Activated CD4-positive, alpha-beta memory T cell treated with anti-CD3 and anti-CD28 coated beads, Interleukin-2, amount 10 ng/mL, durations not matched to agents 7 days and 5 days (primary cell): ENCODE data around the gene WWC2. TPM values are rescaled to one million over a fixed set of nuclear protein-coding genes. Genes with fewer than 3 reads are reported as not detected.

Source experiments
- CTCF ChIA-PET: fragments of 350-600 bp; sonication (Branson Sonifier 250); formaldehyde crosslinking; loops from one replicate; lab custom pipeline; 2021; ENCODE audit warnings: antibody characterized with exemption, inconsistent platforms; lab: Charles Lee
- POLR2A ChIA-PET: fragments of 350-600 bp; sonication (Branson Sonifier 250); formaldehyde crosslinking; loops from one replicate; lab custom pipeline; 2021; ENCODE audit warnings: antibody characterized with exemption; lab: Charles Lee
- DNase-seq: peaks from one replicate; pipeline ENCODE4 v3.0.0-alpha.2; 2020
- H3K27ac Mint-ChIP-seq: one replicate; pipeline ENCODE4 v1.8.0; 2021; ENCODE audit warnings: mild to moderate bottlenecking, mixed read lengths
- H3K27me3 Mint-ChIP-seq: one replicate; pipeline ENCODE4 v1.8.0; 2021; ENCODE audit warnings: mixed read lengths
- H3K36me3 Mint-ChIP-seq: one replicate; pipeline ENCODE4 v1.8.0; 2021; ENCODE audit warnings: low read depth, mixed read lengths
- H3K4me1 Mint-ChIP-seq: one replicate; pipeline ENCODE4 v1.8.0; 2021; ENCODE audit warnings: mixed read lengths
- H3K4me3 Mint-ChIP-seq: one replicate; pipeline ENCODE4 v1.8.0; 2021; ENCODE audit warnings: mild to moderate bottlenecking, mixed read lengths
- H3K9me3 Mint-ChIP-seq: one replicate; pipeline ENCODE4 v1.8.0; 2021; ENCODE audit warnings: mixed read lengths
- total RNA-seq, 2 experiments: library from RNA; stranded (reverse); gene quantifications; one replicate each; pipeline ENCODE4 v1.2.3, GENCODE V29; 2021

Gene WWC2
- total RNA-seq, 2 experiments from 2014 or later = 0.23 to 0.28 TPM

DNA sequence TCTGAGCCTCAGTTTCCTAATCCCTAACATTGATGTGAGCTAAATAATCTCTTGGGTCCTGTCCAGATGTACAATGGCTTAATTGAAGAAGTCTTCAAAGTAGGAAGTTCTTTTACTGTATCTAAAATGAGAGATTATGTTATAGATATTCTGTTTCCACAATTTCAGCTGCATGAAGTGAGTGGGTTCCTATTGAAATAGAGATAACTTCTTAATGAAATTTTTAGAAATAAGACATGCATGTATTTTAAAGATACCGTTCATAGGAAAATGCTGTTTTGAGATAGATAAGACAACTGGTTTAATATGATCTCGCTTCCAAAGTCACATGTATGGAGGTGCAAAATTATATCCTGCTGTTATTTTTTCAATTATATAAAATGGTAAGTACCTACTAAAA lies 149.1 kb downstream of the WWC2 start:
- H3K9me3 Mint-ChIP-seq = no peaks in the 10 kb centered on the region
- POLR2A ChIA-PET = no interaction called here

DNA sequence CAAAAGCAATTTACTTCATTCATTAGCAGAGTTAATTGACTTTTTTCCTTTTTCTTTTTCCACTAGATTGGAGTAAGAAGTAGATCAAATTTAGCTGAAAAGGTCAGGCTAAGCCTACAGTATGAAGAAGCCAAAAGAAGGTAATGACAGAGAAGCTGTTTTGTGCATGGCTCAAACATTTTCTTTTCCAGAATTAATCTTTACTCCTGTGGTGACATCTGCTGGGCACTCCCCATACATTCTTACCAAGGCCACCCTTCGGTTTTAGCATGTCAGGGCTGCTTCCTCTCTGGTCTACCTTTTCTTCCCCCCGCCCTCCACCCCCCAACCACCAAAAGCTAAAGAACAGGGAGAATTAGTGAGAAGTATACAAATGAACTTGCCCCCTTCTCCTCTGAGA lies 150.8 kb downstream of the WWC2 start:
- POLR2A ChIA-PET = no interaction called here
- DNase-seq = no peak
- Mint-ChIP-seq H3K36me3 (no peaks in the 10 kb centered on the region), H3K27ac (no peak overlapping the region), H3K4me1 (no peaks in the 10 kb centered on the region), H3K9me3 (no peaks in the 10 kb centered on the region), H3K27me3 (no peaks in the 10 kb centered on the region), H3K4me3 (no peak overlapping the region)
- CTCF ChIA-PET = interaction anchor here (1.1 to 5.6 kb wide), 9 partner anchors 10 to 312 kb away, joined by 3 to 45 read pairs (median 5); partner anchors contain the start of gene WWC2

More for the DNA sequence above, 149.1 kb downstream of the WWC2 start:
- no peaks in the 10 kb centered on the region for H3K27me3 Mint-ChIP-seq
- H3K27ac Mint-ChIP-seq = no peak overlapping the region
- CTCF ChIA-PET = interaction anchor here (1.0 to 5.6 kb wide), 3 partner anchors 8 to 310 kb away, joined by 3 to 45 read pairs (median 4); no protein-coding TSS in a partner anchor
- DNase-seq = no peak
- H3K4me3 Mint-ChIP-seq = no peak overlapping the region
- H3K36me3 Mint-ChIP-seq = no peaks in the 10 kb centered on the region
- H3K4me1 Mint-ChIP-seq = no peaks in the 10 kb centered on the region

DNA sequence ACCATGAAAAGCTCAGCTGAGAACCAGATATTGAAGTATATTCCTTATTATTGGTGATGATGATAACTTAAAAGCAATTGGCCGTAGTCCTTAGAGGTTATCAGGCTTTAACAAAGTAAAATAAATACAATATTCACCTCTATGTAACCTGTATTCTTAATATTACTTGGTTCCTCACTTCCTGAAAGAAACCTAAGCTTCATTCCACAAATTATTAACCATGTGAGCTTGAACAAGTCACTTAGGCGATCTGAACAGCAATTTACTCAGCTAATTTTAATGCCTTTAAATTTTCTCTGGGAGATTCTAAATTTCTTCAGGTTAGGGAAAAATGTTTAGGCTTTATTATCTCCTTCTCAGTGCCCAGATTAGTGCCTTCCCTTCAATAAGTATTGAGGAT lies 151.8 kb downstream of the WWC2 start:
- H3K36me3 Mint-ChIP-seq = no peaks in the 10 kb centered on the region
- H3K9me3 Mint-ChIP-seq = no peaks in the 10 kb centered on the region
- no peak for DNase-seq
- ChIA-PET POLR2A (no interaction called here), CTCF (interaction anchor here (1.4 to 5.6 kb wide), 5 partner anchors 12 to 313 kb away, joined by 4 to 45 read pairs (median 13); partner anchors contain the start of gene WWC2)
- no peaks in the 10 kb centered on the region for H3K4me1 Mint-ChIP-seq
- no peak overlapping the region for H3K4me3 Mint-ChIP-seq
- H3K27me3 Mint-ChIP-seq = no peaks in the 10 kb centered on the region
- no peak overlapping the region for H3K27ac Mint-ChIP-seq

DNA sequence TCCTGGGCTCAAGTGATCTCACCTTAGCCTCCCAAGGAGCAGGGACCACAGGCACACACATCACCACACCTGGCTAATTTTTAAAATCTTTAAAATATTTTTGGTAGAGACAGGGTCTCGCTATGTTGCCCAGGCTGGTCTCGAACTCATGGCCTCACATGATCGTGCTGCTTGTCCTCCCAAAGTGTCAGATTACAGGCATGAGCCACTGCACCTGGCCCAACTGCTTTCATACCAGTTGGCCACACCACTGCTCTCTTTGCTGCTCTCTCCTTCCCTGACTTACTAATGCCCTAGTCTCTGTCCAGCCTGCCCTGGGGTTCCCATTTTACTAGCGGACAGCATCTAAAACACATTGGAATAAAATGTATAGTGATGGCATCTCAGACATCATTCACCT lies 153.9 kb downstream of the WWC2 start:
- H3K27me3 Mint-ChIP-seq = no peaks in the 10 kb centered on the region
- no peaks in the 10 kb centered on the region for H3K9me3 Mint-ChIP-seq
- H3K36me3 Mint-ChIP-seq = no peaks in the 10 kb centered on the region
- ChIA-PET POLR2A (no interaction called here), CTCF (interaction anchor here (2.9 to 5.6 kb wide), 3 partner anchors 9 to 315 kb away, joined by 13 to 45 read pairs (median 22); no protein-coding TSS in a partner anchor)
- DNase-seq = no peak
- H3K4me3 Mint-ChIP-seq = no peak overlapping the region
- H3K27ac Mint-ChIP-seq = no peak overlapping the region
- no peaks in the 10 kb centered on the region for H3K4me1 Mint-ChIP-seq

DNA sequence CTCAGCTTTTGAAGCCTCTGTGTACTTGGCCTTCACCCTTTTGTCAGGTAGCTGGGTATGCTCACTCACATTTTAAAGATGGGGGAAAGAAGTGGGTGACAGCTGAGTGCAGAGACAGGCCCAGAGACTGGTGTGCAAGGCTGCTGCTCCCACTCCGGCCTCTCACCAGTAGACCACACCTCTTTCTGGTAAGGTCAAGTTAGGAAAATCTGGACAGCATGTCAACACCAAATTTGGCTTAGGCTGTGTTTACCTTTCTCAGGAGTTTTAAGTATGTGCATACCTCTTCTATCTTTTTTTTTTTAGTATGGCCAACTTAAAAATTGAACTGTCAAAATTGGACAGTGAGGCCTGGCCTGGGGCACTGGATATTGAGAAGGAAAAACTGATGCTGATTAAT lies 154.4 kb downstream of the WWC2 start:
- Mint-ChIP-seq H3K4me1 (no peaks in the 10 kb centered on the region), H3K27me3 (no peaks in the 10 kb centered on the region), H3K27ac (no peak overlapping the region), H3K36me3 (no peaks in the 10 kb centered on the region), H3K4me3 (no peak overlapping the region), H3K9me3 (no peaks in the 10 kb centered on the region)
- CTCF ChIA-PET = interaction anchor here (1.5 kb wide), 1 partner anchor 9 kb away, joined by 4 read pairs; no protein-coding TSS in a partner anchor
- DNase-seq = no peak
- POLR2A ChIA-PET = interaction anchor here (0.7 kb wide), 1 partner anchor 9 kb away, joined by 4 read pairs; no protein-coding TSS in a partner anchor

DNA sequence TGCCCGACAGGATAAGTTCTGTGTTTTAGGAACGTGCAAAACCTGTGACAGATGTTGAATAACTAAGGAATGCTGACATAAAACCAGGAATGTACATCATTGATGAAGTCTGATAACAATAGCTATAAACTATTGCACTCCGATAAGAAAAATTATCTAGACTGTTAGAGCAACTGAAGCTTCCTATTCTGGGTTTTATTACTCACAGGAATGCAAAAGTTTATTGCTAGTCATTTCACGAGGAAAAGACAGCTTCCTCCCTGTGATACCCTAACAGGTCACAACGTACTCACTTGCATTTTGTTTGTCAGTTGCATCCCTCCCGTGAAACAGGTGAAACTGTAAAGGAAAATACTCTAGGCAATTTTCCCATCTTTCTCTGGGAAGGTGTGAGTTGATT lies 155.1 kb downstream of the WWC2 start:
- CTCF ChIA-PET = interaction anchor here (0.9 to 1.5 kb wide), 2 partner anchors 8 to 328 kb away, joined by 3 to 4 read pairs; no protein-coding TSS in a partner anchor
- no peaks in the 10 kb centered on the region for H3K27me3 Mint-ChIP-seq
- no peaks in the 10 kb centered on the region for H3K9me3 Mint-ChIP-seq
- POLR2A ChIA-PET = no interaction called here
- no peaks in the 10 kb centered on the region for H3K36me3 Mint-ChIP-seq
- no peak overlapping the region for H3K27ac Mint-ChIP-seq
- H3K4me3 Mint-ChIP-seq = no peak overlapping the region
- no peak for DNase-seq
- no peaks in the 10 kb centered on the region for H3K4me1 Mint-ChIP-seq

DNA sequence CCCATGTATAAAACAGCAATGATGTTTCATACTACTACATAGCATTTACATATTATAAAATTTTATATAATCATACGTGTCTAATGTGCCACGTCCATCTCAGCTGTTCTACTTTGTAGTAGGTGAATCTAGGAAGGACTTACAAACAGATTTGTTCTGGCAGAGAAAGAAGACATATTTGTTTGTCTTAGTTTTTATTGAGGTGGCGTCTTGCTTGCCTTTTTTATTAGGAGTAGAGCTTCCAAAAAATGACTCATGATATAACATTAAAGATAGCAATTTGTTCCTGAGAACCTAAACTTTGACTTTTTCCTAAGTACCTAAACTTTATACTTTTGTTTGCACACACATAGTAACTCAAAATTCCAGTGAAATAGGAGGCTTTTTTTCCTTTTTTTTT lies 156.4 kb downstream of the WWC2 start:
- Mint-ChIP-seq H3K4me3 (no peak overlapping the region), H3K36me3 (no peaks in the 10 kb centered on the region), H3K27ac (no peak overlapping the region), H3K9me3 (no peaks in the 10 kb centered on the region), H3K27me3 (peaks cover 2% of the 10 kb centered on the region), H3K4me1 (no peaks in the 10 kb centered on the region)
- no peak for DNase-seq
- POLR2A ChIA-PET = no interaction called here
- CTCF ChIA-PET = interaction anchor here (0.7 to 3.3 kb wide), 9 partner anchors 18 to 318 kb away, joined by 3 to 33 read pairs (median 3); partner anchors contain the start of gene WWC2

DNA sequence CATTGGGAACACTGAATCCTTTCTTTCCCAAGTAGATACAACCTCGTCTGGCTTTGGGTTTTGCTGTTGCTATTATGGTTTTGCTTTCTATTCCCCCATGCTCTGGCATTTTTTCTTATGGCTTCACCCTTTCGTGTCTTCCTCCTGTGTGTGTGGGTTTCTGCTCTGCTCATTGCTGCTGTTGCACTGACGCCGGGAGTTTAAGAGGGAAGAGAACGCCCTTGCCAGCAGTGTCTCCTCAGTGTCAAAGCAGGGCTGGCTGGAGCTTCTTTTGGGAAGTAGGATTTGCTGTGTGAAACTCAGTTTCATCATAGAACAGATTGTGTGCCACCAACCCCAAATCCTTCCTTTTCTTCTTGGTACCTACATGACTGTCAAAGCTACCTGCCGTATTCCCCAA lies 157.3 kb downstream of the WWC2 start:
- DNase-seq = no peak
- Mint-ChIP-seq H3K36me3 (no peaks in the 10 kb centered on the region), H3K4me1 (no peaks in the 10 kb centered on the region), H3K9me3 (no peaks in the 10 kb centered on the region), H3K27me3 (peaks cover 2% of the 10 kb centered on the region), H3K27ac (no peak overlapping the region), H3K4me3 (no peak overlapping the region)
- ChIA-PET POLR2A (no interaction called here), CTCF (interaction anchor here (0.7 to 5.0 kb wide), 11 partner anchors 8 to 318 kb away, joined by 3 to 38 read pairs (median 3); partner anchors contain the start of gene WWC2)

DNA sequence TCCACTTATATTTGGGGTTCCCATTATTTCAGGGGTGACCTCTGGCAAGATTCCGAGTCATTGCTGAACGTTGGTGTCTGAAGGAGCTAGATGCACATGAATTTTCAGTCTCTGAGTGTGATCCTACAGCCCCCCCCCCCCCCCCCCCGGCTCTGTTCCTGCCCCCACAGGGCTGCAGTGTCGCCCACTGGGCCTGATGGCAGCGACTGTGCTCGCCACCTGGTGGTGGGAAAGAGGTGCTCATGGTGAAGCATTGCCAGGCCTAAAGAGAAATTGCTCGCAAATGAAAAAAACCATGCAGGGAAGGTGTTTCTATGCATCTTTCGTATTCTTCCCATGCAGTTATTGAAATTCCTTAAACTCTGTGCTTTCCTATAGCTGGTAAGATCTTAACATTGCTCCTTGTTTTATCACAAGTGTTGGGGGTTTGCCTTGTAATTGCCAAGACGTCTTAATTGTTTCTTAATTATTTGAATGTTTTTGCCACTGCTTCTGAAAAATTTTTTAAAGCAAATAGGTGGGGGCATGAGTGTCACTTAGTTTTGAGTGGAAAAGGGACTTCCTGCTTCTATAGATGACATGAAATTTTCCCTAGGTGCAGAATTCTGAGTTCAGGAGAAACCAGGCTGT lies 157.8 kb downstream of the WWC2 start:
- ChIA-PET POLR2A (no interaction called here), CTCF (interaction anchor here (0.7 to 5.0 kb wide), 10 partner anchors 9 to 319 kb away, joined by 3 to 38 read pairs (median 4); partner anchors contain the start of gene WWC2)
- peaks cover 2% of the 10 kb centered on the region for H3K27me3 Mint-ChIP-seq
- no peaks in the 10 kb centered on the region for H3K36me3 Mint-ChIP-seq
- peak; percentile 32 for DNase-seq
- H3K9me3 Mint-ChIP-seq = no peaks in the 10 kb centered on the region
- no peak overlapping the region for H3K4me3 Mint-ChIP-seq
- H3K4me1 Mint-ChIP-seq = no peaks in the 10 kb centered on the region
- no peak overlapping the region for H3K27ac Mint-ChIP-seq

DNA sequence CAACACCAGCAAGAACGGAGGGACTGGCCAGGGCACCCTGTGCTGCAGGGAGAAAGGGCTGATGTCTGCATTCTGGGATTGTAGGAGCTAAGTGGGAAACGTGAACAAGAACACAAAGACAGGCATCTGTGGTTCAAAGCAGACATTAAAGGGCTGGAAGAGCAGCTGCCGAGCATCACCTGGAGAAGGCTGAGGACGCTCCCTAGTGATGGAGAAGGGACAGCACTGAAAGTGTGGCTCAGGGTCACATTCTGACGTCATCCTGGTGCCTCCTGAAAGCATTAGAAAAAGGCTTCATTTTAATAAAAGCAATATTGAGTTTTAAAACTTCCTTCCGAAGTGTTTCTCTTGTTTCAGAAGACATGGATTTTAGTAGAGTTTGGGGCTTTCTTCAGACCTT lies 158.8 kb downstream of the WWC2 start:
- Mint-ChIP-seq H3K27me3 (peaks cover 2% of the 10 kb centered on the region), H3K27ac (no peak overlapping the region), H3K4me3 (no peak overlapping the region), H3K36me3 (no peaks in the 10 kb centered on the region), H3K4me1 (peaks cover 6% of the 10 kb centered on the region), H3K9me3 (no peaks in the 10 kb centered on the region)
- ChIA-PET POLR2A (no interaction called here), CTCF (interaction anchor here (3.3 to 5.0 kb wide), 2 partner anchors 185 to 320 kb away, joined by 33 to 38 read pairs; no protein-coding TSS in a partner anchor)
- DNase-seq = no peak

DNA sequence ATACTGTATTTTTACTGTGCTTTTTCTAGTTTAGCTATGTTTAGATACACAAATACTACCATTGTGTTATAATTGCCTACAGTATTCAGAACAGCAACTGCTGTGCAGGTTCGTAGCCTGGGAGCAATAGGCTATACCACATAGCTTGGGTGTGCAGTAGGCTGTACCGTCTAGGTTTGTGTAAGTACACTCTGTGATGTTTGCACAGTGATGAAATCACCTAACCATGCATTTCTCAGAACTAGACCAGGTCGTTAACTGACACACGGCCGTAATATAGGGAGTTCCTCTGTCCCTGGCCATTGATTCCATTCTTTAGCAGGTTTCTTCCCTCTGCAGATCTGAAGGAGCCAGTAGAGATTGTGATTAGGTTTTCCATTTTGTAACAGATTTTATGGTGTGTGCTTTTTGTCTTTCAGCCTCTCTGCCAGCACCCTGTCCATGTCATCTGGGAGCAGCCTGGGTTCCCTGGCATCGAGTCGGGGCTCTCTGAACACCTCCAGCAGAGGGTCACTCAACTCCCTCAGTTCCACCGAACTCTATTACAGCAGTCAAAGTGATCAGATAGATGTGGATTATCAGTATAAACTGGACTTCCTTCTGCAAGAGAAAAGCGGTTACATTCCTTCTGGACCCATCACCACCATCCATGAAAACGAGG lies 161.6 kb downstream of the WWC2 start:
- Mint-ChIP-seq H3K27me3 (peaks cover 2% of the 10 kb centered on the region), H3K27ac (no peak overlapping the region), H3K4me1 (peaks cover 6% of the 10 kb centered on the region), H3K9me3 (no peaks in the 10 kb centered on the region), H3K36me3 (no peaks in the 10 kb centered on the region), H3K4me3 (no peak overlapping the region)
- ChIA-PET POLR2A (no interaction called here), CTCF (interaction anchor here (0.9 to 5.0 kb wide), 5 partner anchors 11 to 322 kb away, joined by 3 to 38 read pairs (median 5); no protein-coding TSS in a partner anchor)
- DNase-seq = no peak

DNA sequence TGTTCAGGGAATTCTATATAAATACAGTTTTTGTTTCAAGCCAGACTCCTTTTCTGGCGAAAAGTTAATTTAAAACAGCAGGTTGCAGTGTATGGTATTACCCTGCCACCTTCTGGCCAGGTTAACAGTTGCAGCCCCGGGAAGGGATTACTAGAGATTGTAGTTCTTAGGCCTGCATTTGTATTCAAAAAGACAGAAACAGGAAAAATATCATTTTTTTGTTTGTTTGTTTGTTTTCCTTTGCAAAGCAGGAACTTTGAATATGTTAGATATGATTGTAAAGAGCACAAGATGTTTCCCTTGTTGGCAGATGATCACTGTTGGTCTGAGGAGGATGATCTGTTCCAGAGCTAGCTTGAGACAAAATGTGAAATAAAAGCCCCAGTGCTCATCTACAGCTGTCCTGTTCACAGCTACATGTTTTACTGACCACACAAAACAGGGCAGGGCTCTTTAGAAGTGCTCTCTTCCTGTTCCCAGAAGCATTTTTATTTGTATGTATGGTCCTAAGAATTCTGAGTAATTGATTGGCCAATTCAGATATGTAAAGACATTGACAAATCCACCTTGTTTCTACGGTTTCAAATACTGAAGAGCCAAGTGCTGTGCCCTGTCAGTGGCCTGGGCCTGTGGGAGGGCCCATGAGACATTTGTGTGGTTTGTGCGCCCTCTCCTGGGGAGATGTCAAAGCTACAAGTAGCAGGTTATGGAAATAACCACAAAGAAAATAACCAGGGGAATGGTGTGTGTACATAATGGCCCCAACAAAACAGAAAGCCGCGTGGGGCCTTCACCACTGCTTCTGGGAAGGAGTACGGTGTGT lies 163.1 kb downstream of the WWC2 start:
- CTCF ChIA-PET = interaction anchor here (0.7 to 4.3 kb wide), 24 partner anchors 8 to 453 kb away, joined by 3 to 74 read pairs (median 3); no protein-coding TSS in a partner anchor
- H3K27ac Mint-ChIP-seq = peak overlapping the region; percentile 48

More for the DNA sequence above, 163.1 kb downstream of the WWC2 start:
- H3K9me3 Mint-ChIP-seq = no peaks in the 10 kb centered on the region
- no peaks in the 10 kb centered on the region for H3K36me3 Mint-ChIP-seq
- no peak overlapping the region for H3K4me3 Mint-ChIP-seq
- POLR2A ChIA-PET = interaction anchor here (1.0 kb wide), 1 partner anchor 9 kb away, joined by 4 read pairs; no protein-coding TSS in a partner anchor
- H3K4me1 Mint-ChIP-seq = peaks cover 6% of the 10 kb centered on the region
- H3K27me3 Mint-ChIP-seq = peaks cover 2% of the 10 kb centered on the region
- peak; percentile 80 for DNase-seq
